Measurements from ENCODE around the gene GPC5. TPM values are rescaled to one million over a fixed set of nuclear protein-coding genes. Genes with fewer than 3 reads are reported as not detected.

The GPC5 gene
- total and polyA plus RNA-seq, 2 of the 8 experiments (the other 6 are each of a cell fraction or from before 2014, with no cell fraction given), result 0.20 to 0.39 TPM

DNA sequence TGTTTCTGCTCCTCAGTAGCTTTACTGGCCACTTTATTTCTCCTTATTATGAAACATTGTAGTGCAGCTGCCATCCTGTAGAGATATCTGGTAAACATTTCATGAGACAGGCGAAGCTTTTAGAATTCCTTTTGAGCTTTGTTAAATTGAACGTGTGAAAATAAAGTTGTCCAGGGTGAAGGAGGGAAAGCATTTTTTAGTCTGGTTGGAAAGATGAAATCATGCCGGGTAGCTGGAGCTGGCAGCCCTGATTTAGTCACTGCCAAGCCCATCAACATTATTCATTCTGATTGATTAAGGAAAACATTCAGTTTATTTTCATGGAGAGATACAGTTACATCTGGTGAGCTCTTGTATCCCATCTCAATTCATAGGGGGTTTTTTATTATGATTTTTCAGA lies 1502.0 kb downstream of the GPC5 start:
- no peaks in the 10 kb centered on the region for H3K79me2 ChIP-seq (ENCODE audit: control insufficient read depth in 1 of 2, insufficient read depth in 2 of 2, low read length in 2 of 2)
- H3K27me3 ChIP-seq (replicated peaks in 1 of 4; ENCODE audit: control insufficient read depth in 3 of 4, extremely low read depth in 1 of 4, insufficient read depth in 3 of 4, low read length in 3 of 4), result no peaks in the 10 kb centered on the region
- no peak overlapping the region for H2BK120ac ChIP-seq (replicated peaks; ENCODE audit: low read depth, low read length)
- no peaks in the 10 kb centered on the region for H3K36me3 ChIP-seq (ENCODE audit: control insufficient read depth in 2 of 4, insufficient read depth in 4 of 4, low read length in 3 of 4)
- no peaks in the 10 kb centered on the region for H4K20me1 ChIP-seq (replicated peaks in 1 of 2; ENCODE audit: control insufficient read depth in 1 of 2, insufficient read depth in 2 of 2, low read length in 2 of 2)
- H2AK5ac ChIP-seq (ENCODE audit: low read depth, low read length), result no peak overlapping the region
- no peaks in the 10 kb centered on the region for H3K23me2 ChIP-seq (ENCODE audit: low read depth, low read length)
- no peak overlapping the region for H3K14ac ChIP-seq (ENCODE audit: insufficient read length)
- H3K56ac ChIP-seq (replicated peaks; ENCODE audit: insufficient read length, low read depth, low read length), result no peak overlapping the region
- H2BK15ac ChIP-seq (ENCODE audit: low read length), result no peak overlapping the region
- H3K4me1 ChIP-seq (replicated peaks in 1 of 4; ENCODE audit: control insufficient read depth in 3 of 4, insufficient read depth in 4 of 4, low read length in 3 of 4), result no peaks in the 10 kb centered on the region
- CTCF ChIA-PET (ENCODE audit: partially characterized antibody), result interaction anchor here (0.5 to 1.4 kb wide), 4 partner anchors 67 to 334 kb away, joined by 3 to 5 read pairs (median 4); no protein-coding TSS in a partner anchor
- H2BK20ac ChIP-seq (ENCODE audit: low read length), result no peak overlapping the region
- H3K27ac ChIP-seq (ENCODE audit: low read depth, low read length), result no peak overlapping the region
- H3K4ac ChIP-seq (replicated peaks; ENCODE audit: insufficient read length, low read depth, low read length), result no peak overlapping the region
- no peaks in the 10 kb centered on the region for H3K79me1 ChIP-seq (ENCODE audit: low read depth, low read length)
- POLR2A ChIA-PET (ENCODE audit: partially characterized antibody), result no interaction called here
- no peak overlapping the region for H3K23ac ChIP-seq (ENCODE audit: insufficient read length)
- no peak overlapping the region for H3K4me3 ChIP-seq (ENCODE audit: extremely low read depth in 1 of 4, insufficient read depth in 2 of 4, low read depth in 3 of 4, low read length in 4 of 4)
- H3K4me2 ChIP-seq (ENCODE audit: insufficient read depth in 1 of 2, low read depth in 2 of 2, low read length in 2 of 2), result no peak overlapping the region
- H4K91ac ChIP-seq (replicated peaks; ENCODE audit: insufficient read length, low read length), result no peak overlapping the region
- no peak overlapping the region for H4K8ac ChIP-seq (ENCODE audit: extremely low read depth, insufficient read depth, low read length)
- H2AFZ ChIP-seq (ENCODE audit: low read length), result no peak overlapping the region
- no peak overlapping the region for H3K18ac ChIP-seq (ENCODE audit: extremely low read depth, low read length)
- H3K9me3 ChIP-seq (ENCODE audit: insufficient read depth in 2 of 2, low read depth in 1 of 2, low read length in 1 of 2), result peaks cover 0 to 3% of the 10 kb centered on the region in 2 experiments; a peak in 1 of 4 replicates
- 82% methylated on average over 3 of the region's 3 CpGs; no CpG with 5 or more reads in 1 of the 2 experiments for WGBS, 2 experiments (ENCODE audit: extremely low coverage in 1 of 2, insufficient coverage in 1 of 2, insufficient read length in 1 of 2, insufficient replicate concordance in 2 of 2, low coverage in 1 of 2, low lambda C conversion rate in 2 of 2, missing lambda C conversion rate in 1 of 2)
- no peak overlapping the region for H3K9ac ChIP-seq (replicated peaks in 1 of 4; ENCODE audit: extremely low read depth in 1 of 4, low read depth in 3 of 4, low read length in 3 of 4)
- no peak overlapping the region for H2BK5ac ChIP-seq (ENCODE audit: low read depth, low read length)
- H4K5ac ChIP-seq (ENCODE audit: insufficient read length, low read depth, low read length), result no peak overlapping the region
- DNase-seq (ENCODE audit: low read depth in 1 of 2, low spot score in 2 of 2) (no peak), FAIRE-seq (no peak)
- no peak overlapping the region for H2BK12ac ChIP-seq (ENCODE audit: low read depth, low read length)
- TF ChIP-seq RBBP5 (IDR thresholded peaks at IDR 0.05; ENCODE audit: borderline replicate concordance, low read depth, low read length) (no peak), EGR1 (IDR thresholded peaks at IDR 0.05; ENCODE audit: borderline replicate concordance, low read depth, low read length) (no peak), SIX5 (IDR thresholded peaks at IDR 0.05; ENCODE audit: low read depth, low read length) (no peak), JUN (IDR thresholded peaks at IDR 0.05; ENCODE audit: low read depth, low read length) (no peak), CBX8 (IDR thresholded peaks at IDR 0.05; ENCODE audit: borderline replicate concordance, low read depth, low read length) (no peak), CEBPB (IDR thresholded peaks at IDR 0.05; ENCODE audit: low read depth, low read length) (no peak), KDM5A (IDR thresholded peaks at IDR 0.05; ENCODE audit: low read length) (no peak)

Measured in H1 (cell line).